ENCODE data around the gene YEATS4.

The YEATS4 gene

GRCh38 chr12:69392179-69392928, 32.8 kb downstream of the YEATS4 start:
- no peak for DNase-seq (ENCODE audit: low read depth in 2 of 2)

- no peak for DNase-seq (ENCODE audit: low read depth in 2 of 2)
Measured at GRCh38 chr12:69396041-69396440, 36.5 kb downstream of the YEATS4 start.

- no peak for DNase-seq (ENCODE audit: low read depth in 2 of 2)
Measured at GRCh38 chr12:69396963-69397362, 37.4 kb downstream of the YEATS4 start.

DNA sequence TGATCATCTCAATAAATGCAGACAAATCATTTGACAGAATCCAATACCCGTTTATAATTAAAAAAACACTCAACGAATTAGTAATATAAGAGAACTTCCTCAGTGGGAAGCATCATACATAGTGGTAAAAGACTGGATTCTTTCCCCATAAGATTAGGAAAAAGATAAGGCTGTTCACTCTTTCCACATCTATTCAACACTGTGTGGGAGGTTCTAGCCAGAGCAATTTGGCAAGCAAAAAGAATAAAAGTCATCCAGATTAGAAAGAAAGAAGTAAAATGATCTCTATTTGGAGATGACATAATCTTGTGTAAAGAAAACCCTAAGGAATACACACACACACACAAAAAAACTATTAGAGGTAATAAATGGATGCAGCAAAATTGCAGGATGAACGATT, 38.4 kb downstream of the YEATS4 start:
- DNase-seq (ENCODE audit: low read depth in 2 of 2), result no peak

- no peak for DNase-seq (ENCODE audit: low read depth in 2 of 2)
Measured at GRCh38 chr12:69401940-69402339, 42.4 kb downstream of the YEATS4 start.

GRCh38 chr12:69404851-69405565, 45.5 kb downstream of the YEATS4 start:
- DNase-seq (ENCODE audit: low read depth in 2 of 2), result no peak

DNA sequence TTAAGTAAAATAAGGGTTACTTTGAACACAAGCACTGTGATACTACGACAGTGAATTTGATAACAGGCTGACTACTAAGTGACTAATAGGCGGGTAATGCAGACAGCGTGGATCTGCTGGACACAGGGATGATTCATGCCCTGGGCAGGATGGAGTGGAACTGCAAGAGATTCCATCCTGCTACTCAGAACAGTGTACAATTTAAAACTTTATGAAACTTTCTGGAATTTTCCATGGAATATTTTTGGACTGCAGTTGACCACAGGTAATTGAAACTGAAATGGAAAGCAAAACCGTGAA, 46.0 kb downstream of the YEATS4 start:
- DNase-seq (ENCODE audit: low read depth in 2 of 2), result peak; percentile 80 to 83

DNA sequence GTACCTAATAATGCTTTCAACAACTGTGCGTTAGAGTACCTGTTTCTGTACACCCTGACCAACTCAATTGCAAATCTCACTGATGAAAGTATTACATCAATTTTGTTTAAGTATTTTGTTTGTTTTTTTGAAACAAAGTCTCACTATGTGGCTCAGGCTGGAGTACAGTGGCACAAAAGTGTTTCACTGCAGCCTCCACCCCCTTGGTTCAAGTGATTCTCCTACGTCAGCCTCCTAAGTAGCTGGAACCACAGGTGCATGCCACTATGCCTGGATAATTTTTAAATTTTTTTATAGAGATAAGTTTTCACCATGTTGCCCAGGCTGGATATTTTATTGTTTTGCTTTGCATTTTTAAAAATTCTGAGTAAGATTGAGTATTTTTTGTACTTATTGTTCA, 46.7 kb downstream of the YEATS4 start:
- DNase-seq (ENCODE audit: low read depth in 2 of 2), result no peak

- DNase-seq (ENCODE audit: low read depth in 2 of 2), result no peak
Measured at GRCh38 chr12:69410571-69410970, 51.0 kb downstream of the YEATS4 start.

- no peak for DNase-seq (ENCODE audit: low read depth in 2 of 2)
Measured at GRCh38 chr12:69412655-69413054, 53.1 kb downstream of the YEATS4 start.

GRCh38 chr12:69415471-69416275, 56.1 kb downstream of the YEATS4 start:
- DNase-seq (ENCODE audit: low read depth in 2 of 2), result peak; percentile 91 to 92

GRCh38 chr12:69417231-69417630, 57.7 kb downstream of the YEATS4 start:
- DNase-seq (ENCODE audit: low read depth in 2 of 2), result no peak

- DNase-seq (ENCODE audit: low read depth in 2 of 2), result no peak
Measured at GRCh38 chr12:69417741-69418167, 58.2 kb downstream of the YEATS4 start.

DNA sequence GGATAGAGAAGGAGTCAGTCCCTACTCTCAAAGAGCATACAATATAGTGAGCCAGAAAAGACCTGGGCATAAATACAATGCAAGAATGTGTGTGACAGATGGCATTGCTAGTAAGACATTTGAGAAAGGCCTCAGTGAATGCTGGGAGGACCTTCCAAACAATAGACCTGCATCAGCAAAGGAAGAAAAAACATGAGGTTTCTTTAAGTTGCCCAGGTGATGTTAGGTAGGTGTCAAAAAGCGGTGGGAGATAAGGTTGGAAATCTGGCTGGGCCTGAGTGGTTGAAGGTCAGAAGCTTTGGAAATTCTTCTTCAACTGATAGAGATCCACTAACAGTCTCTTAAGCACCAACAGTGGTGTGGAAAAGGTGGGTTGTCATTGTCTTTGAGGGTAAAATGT, 60.2 kb downstream of the YEATS4 start:
- DNase-seq (ENCODE audit: low read depth in 2 of 2), result no peak

- no peak for DNase-seq (ENCODE audit: low read depth in 2 of 2)
Measured at GRCh38 chr12:69421548-69421947, 62.0 kb downstream of the YEATS4 start.

- DNase-seq (ENCODE audit: low read depth in 2 of 2), result no peak
Measured at GRCh38 chr12:69423037-69423905, 63.7 kb downstream of the YEATS4 start.

- DNase-seq (ENCODE audit: low read depth in 2 of 2), result no peak
Measured at GRCh38 chr12:69425417-69425816, 65.9 kb downstream of the YEATS4 start.

- DNase-seq (ENCODE audit: low read depth in 2 of 2), result no peak
Measured at GRCh38 chr12:69428351-69429073, 69.0 kb downstream of the YEATS4 start.

DNA sequence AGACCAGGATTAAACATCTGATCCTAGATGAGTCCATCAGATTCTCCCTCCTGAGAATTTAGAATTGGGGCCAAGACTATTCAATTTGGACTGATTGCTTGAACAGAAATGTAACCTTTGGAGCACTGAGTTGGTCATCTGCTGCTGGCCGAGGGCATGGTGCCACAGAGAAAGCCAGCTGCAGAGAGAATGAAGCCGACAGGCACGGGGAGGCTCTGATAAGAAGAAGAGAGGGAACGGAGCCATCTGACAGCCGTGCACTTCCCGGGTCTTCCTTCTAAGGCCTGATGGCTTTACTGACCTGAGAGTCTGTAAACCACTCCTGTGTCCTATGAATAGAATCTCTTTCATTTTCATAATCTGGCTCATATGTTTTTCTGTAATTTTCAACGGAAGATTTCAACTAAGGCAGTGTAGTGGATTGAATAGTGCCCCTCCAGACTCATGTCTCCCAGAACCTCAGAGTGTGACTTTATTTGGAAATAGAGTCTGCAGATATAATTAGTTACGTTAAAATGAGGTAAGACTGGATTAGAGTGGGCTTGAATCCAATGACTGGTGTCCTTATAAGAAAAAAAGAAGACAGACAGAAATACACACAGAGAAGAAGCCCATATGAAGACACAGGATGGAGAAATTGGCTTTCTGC, 71.5 kb downstream of the YEATS4 start:
- no peak for DNase-seq (ENCODE audit: low read depth in 2 of 2)

DNA sequence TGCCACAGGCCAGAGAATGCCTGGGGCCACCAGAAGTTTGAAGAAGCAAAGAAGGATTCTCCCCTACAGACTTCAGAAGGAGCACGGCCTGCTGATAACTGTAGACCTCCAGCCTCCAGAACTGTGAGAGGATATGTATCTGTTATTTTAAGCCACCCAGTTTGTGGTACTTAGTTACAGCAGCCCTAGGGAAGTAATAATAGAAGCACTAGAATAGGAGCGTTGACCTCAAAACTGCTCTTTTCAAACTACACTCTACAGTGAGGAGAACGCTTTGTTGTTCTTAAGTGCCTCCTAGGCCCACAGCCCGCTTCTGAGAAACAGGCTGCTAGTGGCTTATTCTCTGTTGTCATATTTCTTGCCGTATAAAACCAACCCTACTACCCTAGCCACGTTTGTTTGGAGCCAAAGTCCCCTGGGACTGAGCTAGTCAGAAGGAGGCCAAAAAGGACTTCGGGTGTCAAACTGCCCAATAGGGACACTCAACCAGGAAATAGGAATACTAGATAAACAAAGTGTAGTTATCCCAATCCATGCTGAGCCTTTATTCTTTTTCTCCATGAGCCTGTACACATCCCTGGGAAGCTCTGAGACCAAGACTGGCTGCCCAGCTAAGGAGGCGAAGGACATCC, 72.2 kb downstream of the YEATS4 start:
- no peak for DNase-seq (ENCODE audit: low read depth in 2 of 2)

All from fibroblast of skin of left biceps (primary cell).